ENCODE measurements around the gene BUB3. TPM values are rescaled to one million over a fixed set of nuclear protein-coding genes. Genes with fewer than 3 reads are reported as not detected.
A peak's percentile ranks its signal among the peaks of the same experiment; 100 is the strongest.

Gene BUB3
- total and polyA plus RNA-seq, 2 of the 13 experiments (the other 11 are each of a cell fraction or from before 2014, with no cell fraction given), result 174 to 188 TPM

- TF ChIP-seq, protein P1, sequence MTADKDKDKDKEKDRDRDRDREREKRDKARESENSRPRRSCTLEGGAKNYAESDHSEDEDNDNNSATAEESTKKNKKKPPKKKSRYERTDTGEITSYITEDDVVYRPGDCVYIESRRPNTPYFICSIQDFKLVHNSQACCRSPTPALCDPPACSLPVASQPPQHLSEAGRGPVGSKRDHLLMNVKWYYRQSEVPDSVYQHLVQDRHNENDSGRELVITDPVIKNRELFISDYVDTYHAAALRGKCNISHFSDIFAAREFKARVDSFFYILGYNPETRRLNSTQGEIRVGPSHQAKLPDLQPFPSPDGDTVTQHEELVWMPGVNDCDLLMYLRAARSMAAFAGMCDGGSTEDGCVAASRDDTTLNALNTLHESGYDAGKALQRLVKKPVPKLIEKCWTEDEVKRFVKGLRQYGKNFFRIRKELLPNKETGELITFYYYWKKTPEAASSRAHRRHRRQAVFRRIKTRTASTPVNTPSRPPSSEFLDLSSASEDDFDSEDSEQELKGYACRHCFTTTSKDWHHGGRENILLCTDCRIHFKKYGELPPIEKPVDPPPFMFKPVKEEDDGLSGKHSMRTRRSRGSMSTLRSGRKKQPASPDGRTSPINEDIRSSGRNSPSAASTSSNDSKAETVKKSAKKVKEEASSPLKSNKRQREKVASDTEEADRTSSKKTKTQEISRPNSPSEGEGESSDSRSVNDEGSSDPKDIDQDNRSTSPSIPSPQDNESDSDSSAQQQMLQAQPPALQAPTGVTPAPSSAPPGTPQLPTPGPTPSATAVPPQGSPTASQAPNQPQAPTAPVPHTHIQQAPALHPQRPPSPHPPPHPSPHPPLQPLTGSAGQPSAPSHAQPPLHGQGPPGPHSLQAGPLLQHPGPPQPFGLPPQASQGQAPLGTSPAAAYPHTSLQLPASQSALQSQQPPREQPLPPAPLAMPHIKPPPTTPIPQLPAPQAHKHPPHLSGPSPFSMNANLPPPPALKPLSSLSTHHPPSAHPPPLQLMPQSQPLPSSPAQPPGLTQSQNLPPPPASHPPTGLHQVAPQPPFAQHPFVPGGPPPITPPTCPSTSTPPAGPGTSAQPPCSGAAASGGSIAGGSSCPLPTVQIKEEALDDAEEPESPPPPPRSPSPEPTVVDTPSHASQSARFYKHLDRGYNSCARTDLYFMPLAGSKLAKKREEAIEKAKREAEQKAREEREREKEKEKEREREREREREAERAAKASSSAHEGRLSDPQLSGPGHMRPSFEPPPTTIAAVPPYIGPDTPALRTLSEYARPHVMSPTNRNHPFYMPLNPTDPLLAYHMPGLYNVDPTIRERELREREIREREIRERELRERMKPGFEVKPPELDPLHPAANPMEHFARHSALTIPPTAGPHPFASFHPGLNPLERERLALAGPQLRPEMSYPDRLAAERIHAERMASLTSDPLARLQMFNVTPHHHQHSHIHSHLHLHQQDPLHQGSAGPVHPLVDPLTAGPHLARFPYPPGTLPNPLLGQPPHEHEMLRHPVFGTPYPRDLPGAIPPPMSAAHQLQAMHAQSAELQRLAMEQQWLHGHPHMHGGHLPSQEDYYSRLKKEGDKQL (CRISPR knock-in tag; IDR thresholded peaks at IDR 0.05; ENCODE audit: low read depth), result peak; percentile 41; the same call in 1 of the 2 replicates
- TF ChIP-seq NAIF1 (CRISPR knock-in tag; IDR thresholded peaks at IDR 0.05; ENCODE audit: borderline replicate concordance) (no peak), ZNF776 (CRISPR knock-in tag; IDR thresholded peaks at IDR 0.05) (no peak), GFI1 (CRISPR knock-in tag; IDR thresholded peaks at IDR 0.05; ENCODE audit: borderline replicate concordance) (no peak), POLR2AphosphoS5 (IDR thresholded peaks at IDR 0.05; ENCODE audit: low read depth, low read length) (no peak), ZNF598 (CRISPR knock-in tag; IDR thresholded peaks at IDR 0.05; ENCODE audit: borderline replicate concordance) (no peak), MTA3 (CRISPR knock-in tag; IDR thresholded peaks at IDR 0.05) (no peak), ZFP82 (CRISPR knock-in tag; IDR thresholded peaks at IDR 0.05; ENCODE audit: borderline replicate concordance) (no peak), MED1 (CRISPR knock-in tag; IDR thresholded peaks at IDR 0.05) (peak; percentile 44; the same call in 1 of the 2 replicates), FOSL1 (CRISPR knock-in tag; IDR thresholded peaks at IDR 0.05; ENCODE audit: borderline replicate concordance) (peak; percentile 89), ZNF501 (CRISPR knock-in tag; IDR thresholded peaks at IDR 0.05) (0 out of 2 replicates have a peak, but pooled peaks have one; percentile 11), ZNF136 (CRISPR knock-in tag; IDR thresholded peaks at IDR 0.05; ENCODE audit: low read depth) (no peak), HOXA9 (CRISPR knock-in tag; IDR thresholded peaks at IDR 0.05; ENCODE audit: borderline replicate concordance) (no peak), TRIM24 (CRISPR knock-in tag; IDR thresholded peaks at IDR 0.05) (no peak), NFYB (CRISPR knock-in tag; IDR thresholded peaks at IDR 0.05) (no peak), HNF4G (IDR thresholded peaks at IDR 0.05; ENCODE audit: borderline replicate concordance, low read depth, low read length) (no peak), HNF4G (CRISPR knock-in tag; IDR thresholded peaks at IDR 0.05; ENCODE audit: borderline replicate concordance, low read depth) (no peak)
- TF ChIP-seq, protein P2, sequence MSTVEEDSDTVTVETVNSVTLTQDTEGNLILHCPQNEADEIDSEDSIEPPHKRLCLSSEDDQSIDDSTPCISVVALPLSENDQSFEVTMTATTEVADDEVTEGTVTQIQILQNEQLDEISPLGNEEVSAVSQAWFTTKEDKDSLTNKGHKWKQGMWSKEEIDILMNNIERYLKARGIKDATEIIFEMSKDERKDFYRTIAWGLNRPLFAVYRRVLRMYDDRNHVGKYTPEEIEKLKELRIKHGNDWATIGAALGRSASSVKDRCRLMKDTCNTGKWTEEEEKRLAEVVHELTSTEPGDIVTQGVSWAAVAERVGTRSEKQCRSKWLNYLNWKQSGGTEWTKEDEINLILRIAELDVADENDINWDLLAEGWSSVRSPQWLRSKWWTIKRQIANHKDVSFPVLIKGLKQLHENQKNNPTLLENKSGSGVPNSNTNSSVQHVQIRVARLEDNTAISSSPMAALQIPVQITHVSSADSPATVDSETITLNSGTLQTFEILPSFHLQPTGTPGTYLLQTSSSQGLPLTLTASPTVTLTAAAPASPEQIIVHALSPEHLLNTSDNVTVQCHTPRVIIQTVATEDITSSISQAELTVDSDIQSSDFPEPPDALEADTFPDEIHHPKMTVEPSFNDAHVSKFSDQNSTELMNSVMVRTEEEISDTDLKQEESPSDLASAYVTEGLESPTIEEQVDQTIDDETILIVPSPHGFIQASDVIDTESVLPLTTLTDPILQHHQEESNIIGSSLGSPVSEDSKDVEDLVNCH (CRISPR knock-in tag; IDR thresholded peaks at IDR 0.05), result no peak
- TF ChIP-seq, protein P3, sequence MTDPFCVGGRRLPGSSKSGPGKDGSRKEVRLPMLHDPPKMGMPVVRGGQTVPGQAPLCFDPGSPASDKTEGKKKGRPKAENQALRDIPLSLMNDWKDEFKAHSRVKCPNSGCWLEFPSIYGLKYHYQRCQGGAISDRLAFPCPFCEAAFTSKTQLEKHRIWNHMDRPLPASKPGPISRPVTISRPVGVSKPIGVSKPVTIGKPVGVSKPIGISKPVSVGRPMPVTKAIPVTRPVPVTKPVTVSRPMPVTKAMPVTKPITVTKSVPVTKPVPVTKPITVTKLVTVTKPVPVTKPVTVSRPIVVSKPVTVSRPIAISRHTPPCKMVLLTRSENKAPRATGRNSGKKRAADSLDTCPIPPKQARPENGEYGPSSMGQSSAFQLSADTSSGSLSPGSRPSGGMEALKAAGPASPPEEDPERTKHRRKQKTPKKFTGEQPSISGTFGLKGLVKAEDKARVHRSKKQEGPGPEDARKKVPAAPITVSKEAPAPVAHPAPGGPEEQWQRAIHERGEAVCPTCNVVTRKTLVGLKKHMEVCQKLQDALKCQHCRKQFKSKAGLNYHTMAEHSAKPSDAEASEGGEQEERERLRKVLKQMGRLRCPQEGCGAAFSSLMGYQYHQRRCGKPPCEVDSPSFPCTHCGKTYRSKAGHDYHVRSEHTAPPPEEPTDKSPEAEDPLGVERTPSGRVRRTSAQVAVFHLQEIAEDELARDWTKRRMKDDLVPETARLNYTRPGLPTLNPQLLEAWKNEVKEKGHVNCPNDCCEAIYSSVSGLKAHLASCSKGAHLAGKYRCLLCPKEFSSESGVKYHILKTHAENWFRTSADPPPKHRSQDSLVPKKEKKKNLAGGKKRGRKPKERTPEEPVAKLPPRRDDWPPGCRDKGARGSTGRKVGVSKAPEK (CRISPR knock-in tag; IDR thresholded peaks at IDR 0.05; ENCODE audit: borderline replicate concordance), result no peak
Observed at GRCh38 chr10:123203393-123204126, 49.4 kb downstream of the BUB3 start (continued).

Measured in HepG2 (cell line).